HCEC 1CT (cell line): ENCODE results near the gene EMILIN3.
"Not testable (repeated sequence)": the region's sequence is repeated elsewhere in the genome, so short reads cannot be mapped to it uniquely, and the experiment has no call there.

Experiments
- DNase-seq: peaks from one replicate; pipeline ENCODE4 v3.0.0-alpha.2; 2017

EMILIN3 gene

DNA sequence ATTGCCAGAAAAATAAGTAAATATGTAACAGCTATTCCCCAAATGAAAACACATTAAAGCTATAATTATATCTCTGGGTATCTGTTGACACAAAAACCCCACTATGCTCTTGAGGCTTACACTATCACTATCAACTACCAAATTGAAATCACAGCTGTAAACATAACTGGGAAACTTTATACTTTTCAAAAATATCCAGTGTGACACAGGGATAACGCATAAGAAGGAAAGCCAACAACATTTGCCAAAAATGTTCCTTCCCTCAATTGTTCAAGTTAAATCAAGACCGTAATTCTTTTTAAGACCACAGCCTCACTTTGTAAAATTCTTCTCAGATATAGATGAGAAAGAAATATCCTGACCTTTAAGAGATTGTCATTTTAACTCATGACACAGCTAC is 52.2 kb downstream of the EMILIN3 start:
- DNase-seq, result no peak

GRCh38 chr20:41312009-41312408 is 54.6 kb downstream of the EMILIN3 start:
- not testable (repeated sequence) for DNase-seq
